WTC11 (cell line): ENCODE data around the gene PROX2. TPM values are rescaled to one million over a fixed set of nuclear protein-coding genes. Genes with fewer than 3 reads are reported as not detected.

Experiments used
- ATAC-seq: fragments of 200-7000 bp; cut with Tn5 transposase; 2 replicates; pipeline ENCODE4 v1.10.0; 2021; ENCODE audit warnings: mild to moderate bottlenecking, moderate library complexity
- CTCF ChIA-PET: fragments of 300-600 bp; sonication (Branson Sonifier 250); formaldehyde crosslinking; loops from one replicate; lab custom pipeline; 2021; ENCODE audit warnings: antibody characterized with exemption; lab: Charles Lee
- POLR2A ChIA-PET: fragments of 350-600 bp; sonication (Branson Sonifier 250); formaldehyde crosslinking; loops from one replicate; lab custom pipeline; 2021; ENCODE audit warnings: antibody characterized with exemption; lab: Charles Lee
- DNase-seq: peaks from one replicate; pipeline ENCODE4 v3.0.0; 2021; ENCODE audit warnings: low spot score
- H3K27ac Mint-ChIP-seq: 2 replicates; pipeline ENCODE4 v1.8.0; 2021; ENCODE audit warnings: mixed read lengths
- H3K27me3 Mint-ChIP-seq: 2 replicates; pipeline ENCODE4 v1.8.0; 2021; ENCODE audit warnings: low read depth, mild to moderate bottlenecking, moderate library complexity, mixed read lengths
- H3K36me3 Mint-ChIP-seq: 2 replicates; pipeline ENCODE4 v1.8.0; 2021; ENCODE audit warnings: mixed read lengths
- H3K4me1 Mint-ChIP-seq: 2 replicates; pipeline ENCODE4 v1.8.0; 2022; ENCODE audit warnings: mixed read lengths
- H3K4me3 Mint-ChIP-seq: 2 replicates; pipeline ENCODE4 v1.8.0; 2021; ENCODE audit warnings: mild to moderate bottlenecking, moderate library complexity, mixed read lengths
- H3K9me3 Mint-ChIP-seq: 2 replicates; pipeline ENCODE4 v1.8.0; 2021; ENCODE audit warnings: mixed read lengths
- CBFB ChIP-seq: sonication (generic); formaldehyde crosslinking; IDR thresholded peaks from 2 replicates; pipeline ENCODE4 v1.8.1; 2022; ENCODE audit warnings: mild to moderate bottlenecking, low read depth, missing genetic modification reagents
- ELF4 ChIP-seq: sonication (generic); formaldehyde crosslinking; IDR thresholded peaks from 2 replicates; pipeline ENCODE4 v1.8.1; 2022; ENCODE audit warnings: low read depth, mild to moderate bottlenecking, moderate library complexity, missing genetic modification reagents
- GTF2I ChIP-seq: fragments of 250-450 bp; sonication (Bioruptor Pico); conservative IDR thresholded peaks from 2 replicates; pipeline ENCODE4 v1.4.0; 2021; ENCODE audit warnings: mild to moderate bottlenecking
- HMGA2 ChIP-seq: fragments of 250-450 bp; sonication (Bioruptor Pico); IDR thresholded peaks from 2 replicates; pipeline ENCODE4 v1.4.0; 2021; ENCODE audit warnings: mild to moderate bottlenecking, moderate library complexity
- JAZF1 ChIP-seq: fragments of 250-450 bp; sonication (Bioruptor Pico); IDR thresholded peaks from 2 replicates; pipeline ENCODE4 v1.9.0; 2021; ENCODE audit warnings: moderate library complexity, mild to moderate bottlenecking, inconsistent platforms
- MYBL2 ChIP-seq: sonication (generic); formaldehyde crosslinking; IDR thresholded peaks from 2 replicates; pipeline ENCODE4 v1.8.1; 2023; ENCODE audit warnings: mild to moderate bottlenecking, moderate library complexity, missing genetic modification reagents
- NFATC4 ChIP-seq: fragments of 250-450 bp; sonication (Bioruptor Pico); IDR thresholded peaks from 2 replicates; pipeline ENCODE4 v1.9.0; 2021; ENCODE audit warnings: mild to moderate bottlenecking
- NR3C1 ChIP-seq: sonication (generic); formaldehyde crosslinking; conservative IDR thresholded peaks from 2 replicates; pipeline ENCODE4 v1.8.1; 2023; ENCODE audit warnings: low read depth, mild to moderate bottlenecking, missing genetic modification reagents
- PREB ChIP-seq: sonication (generic); formaldehyde crosslinking; IDR thresholded peaks from 2 replicates; pipeline ENCODE4 v1.8.1; 2022; ENCODE audit warnings: mild to moderate bottlenecking, missing genetic modification reagents, moderate library complexity, borderline replicate concordance
- RORB ChIP-seq: fragments of 250-450 bp; sonication (Bioruptor Pico); IDR thresholded peaks from 2 replicates; pipeline ENCODE4 v1.9.0; 2021; ENCODE audit warnings: mild to moderate bottlenecking
- TEAD4 ChIP-seq: sonication (generic); formaldehyde crosslinking; IDR thresholded peaks from 2 replicates; pipeline ENCODE4 v1.8.0; 2022; ENCODE audit warnings: mild to moderate bottlenecking, missing genetic modification reagents
- USF2 ChIP-seq: sonication (generic); formaldehyde crosslinking; IDR thresholded peaks from 2 replicates; pipeline ENCODE4 v1.8.1; 2023; ENCODE audit warnings: mild to moderate bottlenecking, missing genetic modification reagents, moderate library complexity
- ZNF138 ChIP-seq: sonication (generic); formaldehyde crosslinking; conservative IDR thresholded peaks from 2 replicates; pipeline ENCODE4 v1.8.1; 2022; ENCODE audit warnings: mild to moderate bottlenecking, moderate library complexity, missing genetic modification reagents
- total RNA-seq: library from RNA; stranded (reverse); gene quantifications from 3 replicates; pipeline ENCODE4 v1.2.3, GENCODE V29; 2021
- TF ChIP-seq, protein P1 (sequence below): sonication (generic); formaldehyde crosslinking; IDR thresholded peaks from 2 replicates; pipeline ENCODE4 v1.8.1; 2022; ENCODE audit warnings: missing genetic modification reagents, borderline replicate concordance
- TF ChIP-seq, protein P2 (sequence below): sonication (generic); formaldehyde crosslinking; IDR thresholded peaks from 2 replicates; pipeline ENCODE4 v1.8.1; 2023; ENCODE audit warnings: mild to moderate bottlenecking, missing genetic modification reagents
- TF ChIP-seq, protein P3 (sequence below): sonication (generic); formaldehyde crosslinking; conservative IDR thresholded peaks from 2 replicates; pipeline ENCODE4 v1.8.1; 2023; ENCODE audit warnings: mild to moderate bottlenecking, low read depth, missing genetic modification reagents, moderate library complexity
- TF ChIP-seq, protein P4 (sequence below): fragments of 250-450 bp; sonication (Bioruptor Pico); IDR thresholded peaks from 2 replicates; pipeline ENCODE4 v1.9.0; 2021; ENCODE audit warnings: mild to moderate bottlenecking, borderline replicate concordance
- TF ChIP-seq, protein P5 (sequence below): sonication (generic); formaldehyde crosslinking; IDR thresholded peaks from 2 replicates; pipeline ENCODE4 v1.8.1; 2022; ENCODE audit warnings: low read depth, mild to moderate bottlenecking, moderate library complexity, missing genetic modification reagents, borderline replicate concordance
- TF ChIP-seq, protein P6 (sequence below): sonication (generic); formaldehyde crosslinking; IDR thresholded peaks from 2 replicates; pipeline ENCODE4 v1.8.1; 2023; ENCODE audit warnings: mild to moderate bottlenecking, missing genetic modification reagents, moderate library complexity
- TF ChIP-seq, protein P7 (sequence below): sonication (generic); formaldehyde crosslinking; IDR thresholded peaks from 2 replicates; pipeline ENCODE4 v1.8.0; 2022; ENCODE audit warnings: mild to moderate bottlenecking, missing genetic modification reagents

The PROX2 gene
- total RNA-seq, 1 experiment from 2014 or later: 0.04 TPM

DNA sequence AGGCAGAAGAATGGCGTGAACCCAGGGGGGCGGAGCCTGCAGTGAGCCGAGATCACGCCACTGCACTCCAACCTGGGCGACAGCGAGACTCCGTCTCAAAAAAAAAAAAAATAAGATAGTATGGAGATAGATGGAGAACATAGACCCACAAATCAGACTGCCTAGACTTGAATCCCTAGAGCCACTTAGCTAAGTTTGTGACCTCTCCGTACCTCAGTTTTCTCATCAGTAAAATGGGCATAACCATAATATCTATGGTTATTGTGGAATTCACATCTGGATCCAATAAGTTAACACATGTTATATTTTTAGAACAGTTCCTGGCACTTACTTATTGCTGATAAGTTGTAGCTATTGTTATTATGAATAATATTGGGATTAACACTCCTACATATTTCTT lies 7.2 kb downstream of the PROX2 start:
- ATAC-seq (no peak), DNase-seq (no peak)
- CTCF ChIA-PET: interaction anchor here (0.9 to 1.6 kb wide), 4 partner anchors 9 to 220 kb away, joined by 3 to 6 read pairs (median 4); no protein-coding TSS in a partner anchor
- H3K27ac Mint-ChIP-seq: no peak overlapping the region
- H3K4me1 Mint-ChIP-seq: no peaks in the 10 kb centered on the region
- H3K4me3 Mint-ChIP-seq: no peak overlapping the region
- TF ChIP-seq, protein P1, sequence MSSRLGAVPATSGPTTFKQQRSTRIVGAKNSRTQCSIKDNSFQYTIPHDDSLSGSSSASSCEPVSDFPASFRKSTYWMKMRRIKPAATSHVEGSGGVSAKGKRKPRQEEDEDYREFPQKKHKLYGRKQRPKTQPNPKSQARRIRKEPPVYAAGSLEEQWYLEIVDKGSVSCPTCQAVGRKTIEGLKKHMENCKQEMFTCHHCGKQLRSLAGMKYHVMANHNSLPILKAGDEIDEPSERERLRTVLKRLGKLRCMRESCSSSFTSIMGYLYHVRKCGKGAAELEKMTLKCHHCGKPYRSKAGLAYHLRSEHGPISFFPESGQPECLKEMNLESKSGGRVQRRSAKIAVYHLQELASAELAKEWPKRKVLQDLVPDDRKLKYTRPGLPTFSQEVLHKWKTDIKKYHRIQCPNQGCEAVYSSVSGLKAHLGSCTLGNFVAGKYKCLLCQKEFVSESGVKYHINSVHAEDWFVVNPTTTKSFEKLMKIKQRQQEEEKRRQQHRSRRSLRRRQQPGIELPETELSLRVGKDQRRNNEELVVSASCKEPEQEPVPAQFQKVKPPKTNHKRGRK (CRISPR knock-in tag): no peak
- TF ChIP-seq GTF2I (CRISPR knock-in tag): no peak
- TF ChIP-seq, protein P2, sequence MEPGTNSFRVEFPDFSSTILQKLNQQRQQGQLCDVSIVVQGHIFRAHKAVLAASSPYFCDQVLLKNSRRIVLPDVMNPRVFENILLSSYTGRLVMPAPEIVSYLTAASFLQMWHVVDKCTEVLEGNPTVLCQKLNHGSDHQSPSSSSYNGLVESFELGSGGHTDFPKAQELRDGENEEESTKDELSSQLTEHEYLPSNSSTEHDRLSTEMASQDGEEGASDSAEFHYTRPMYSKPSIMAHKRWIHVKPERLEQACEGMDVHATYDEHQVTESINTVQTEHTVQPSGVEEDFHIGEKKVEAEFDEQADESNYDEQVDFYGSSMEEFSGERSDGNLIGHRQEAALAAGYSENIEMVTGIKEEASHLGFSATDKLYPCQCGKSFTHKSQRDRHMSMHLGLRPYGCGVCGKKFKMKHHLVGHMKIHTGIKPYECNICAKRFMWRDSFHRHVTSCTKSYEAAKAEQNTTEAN (CRISPR knock-in tag): no peak
- TF ChIP-seq NFATC4: no peak
- TF ChIP-seq, protein P3, sequence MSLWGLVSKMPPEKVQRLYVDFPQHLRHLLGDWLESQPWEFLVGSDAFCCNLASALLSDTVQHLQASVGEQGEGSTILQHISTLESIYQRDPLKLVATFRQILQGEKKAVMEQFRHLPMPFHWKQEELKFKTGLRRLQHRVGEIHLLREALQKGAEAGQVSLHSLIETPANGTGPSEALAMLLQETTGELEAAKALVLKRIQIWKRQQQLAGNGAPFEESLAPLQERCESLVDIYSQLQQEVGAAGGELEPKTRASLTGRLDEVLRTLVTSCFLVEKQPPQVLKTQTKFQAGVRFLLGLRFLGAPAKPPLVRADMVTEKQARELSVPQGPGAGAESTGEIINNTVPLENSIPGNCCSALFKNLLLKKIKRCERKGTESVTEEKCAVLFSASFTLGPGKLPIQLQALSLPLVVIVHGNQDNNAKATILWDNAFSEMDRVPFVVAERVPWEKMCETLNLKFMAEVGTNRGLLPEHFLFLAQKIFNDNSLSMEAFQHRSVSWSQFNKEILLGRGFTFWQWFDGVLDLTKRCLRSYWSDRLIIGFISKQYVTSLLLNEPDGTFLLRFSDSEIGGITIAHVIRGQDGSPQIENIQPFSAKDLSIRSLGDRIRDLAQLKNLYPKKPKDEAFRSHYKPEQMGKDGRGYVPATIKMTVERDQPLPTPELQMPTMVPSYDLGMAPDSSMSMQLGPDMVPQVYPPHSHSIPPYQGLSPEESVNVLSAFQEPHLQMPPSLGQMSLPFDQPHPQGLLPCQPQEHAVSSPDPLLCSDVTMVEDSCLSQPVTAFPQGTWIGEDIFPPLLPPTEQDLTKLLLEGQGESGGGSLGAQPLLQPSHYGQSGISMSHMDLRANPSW: no peak
- TF ChIP-seq TEAD4 (CRISPR knock-in tag): no peak
- no peak for TF ChIP-seq NR3C1 (CRISPR knock-in tag)
- TF ChIP-seq, protein P4, sequence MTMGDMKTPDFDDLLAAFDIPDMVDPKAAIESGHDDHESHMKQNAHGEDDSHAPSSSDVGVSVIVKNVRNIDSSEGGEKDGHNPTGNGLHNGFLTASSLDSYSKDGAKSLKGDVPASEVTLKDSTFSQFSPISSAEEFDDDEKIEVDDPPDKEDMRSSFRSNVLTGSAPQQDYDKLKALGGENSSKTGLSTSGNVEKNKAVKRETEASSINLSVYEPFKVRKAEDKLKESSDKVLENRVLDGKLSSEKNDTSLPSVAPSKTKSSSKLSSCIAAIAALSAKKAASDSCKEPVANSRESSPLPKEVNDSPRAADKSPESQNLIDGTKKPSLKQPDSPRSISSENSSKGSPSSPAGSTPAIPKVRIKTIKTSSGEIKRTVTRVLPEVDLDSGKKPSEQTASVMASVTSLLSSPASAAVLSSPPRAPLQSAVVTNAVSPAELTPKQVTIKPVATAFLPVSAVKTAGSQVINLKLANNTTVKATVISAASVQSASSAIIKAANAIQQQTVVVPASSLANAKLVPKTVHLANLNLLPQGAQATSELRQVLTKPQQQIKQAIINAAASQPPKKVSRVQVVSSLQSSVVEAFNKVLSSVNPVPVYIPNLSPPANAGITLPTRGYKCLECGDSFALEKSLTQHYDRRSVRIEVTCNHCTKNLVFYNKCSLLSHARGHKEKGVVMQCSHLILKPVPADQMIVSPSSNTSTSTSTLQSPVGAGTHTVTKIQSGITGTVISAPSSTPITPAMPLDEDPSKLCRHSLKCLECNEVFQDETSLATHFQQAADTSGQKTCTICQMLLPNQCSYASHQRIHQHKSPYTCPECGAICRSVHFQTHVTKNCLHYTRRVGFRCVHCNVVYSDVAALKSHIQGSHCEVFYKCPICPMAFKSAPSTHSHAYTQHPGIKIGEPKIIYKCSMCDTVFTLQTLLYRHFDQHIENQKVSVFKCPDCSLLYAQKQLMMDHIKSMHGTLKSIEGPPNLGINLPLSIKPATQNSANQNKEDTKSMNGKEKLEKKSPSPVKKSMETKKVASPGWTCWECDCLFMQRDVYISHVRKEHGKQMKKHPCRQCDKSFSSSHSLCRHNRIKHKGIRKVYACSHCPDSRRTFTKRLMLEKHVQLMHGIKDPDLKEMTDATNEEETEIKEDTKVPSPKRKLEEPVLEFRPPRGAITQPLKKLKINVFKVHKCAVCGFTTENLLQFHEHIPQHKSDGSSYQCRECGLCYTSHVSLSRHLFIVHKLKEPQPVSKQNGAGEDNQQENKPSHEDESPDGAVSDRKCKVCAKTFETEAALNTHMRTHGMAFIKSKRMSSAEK (CRISPR knock-in tag): no peak
- TF ChIP-seq JAZF1 (CRISPR knock-in tag): no peak
- no peak for TF ChIP-seq HMGA2 (CRISPR knock-in tag)
- TF ChIP-seq ELF4 (CRISPR knock-in tag): no peak
- no peak for TF ChIP-seq PREB (CRISPR knock-in tag)
- H3K27me3 Mint-ChIP-seq: no peaks in the 10 kb centered on the region; the same call in none of the 2 replicates
- H3K9me3 Mint-ChIP-seq: peaks cover 3% of the 10 kb centered on the region; the same call in 1 of the 2 replicates
- H3K36me3 Mint-ChIP-seq: no peaks in the 10 kb centered on the region
- POLR2A ChIA-PET: no interaction called here

DNA sequence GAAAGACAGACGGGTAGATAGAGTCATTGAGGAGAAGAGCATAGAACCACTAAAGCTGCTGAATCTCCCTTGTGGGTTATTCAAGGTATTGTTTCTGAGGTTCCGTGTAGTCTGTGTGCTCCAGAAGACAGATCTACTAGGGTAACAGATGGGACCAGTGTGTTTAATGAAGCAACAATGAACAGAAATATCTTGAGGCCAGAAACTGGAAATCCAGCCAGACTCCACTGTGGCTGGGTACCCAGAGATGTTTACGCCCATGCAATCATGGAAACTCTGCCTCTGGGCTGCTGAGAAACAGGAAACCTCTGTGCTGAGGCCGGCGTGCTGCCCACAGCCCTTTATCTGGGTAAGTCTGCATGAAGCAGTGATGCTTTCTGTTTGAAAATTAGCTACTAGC lies 8.3 kb downstream of the PROX2 start:
- no peak overlapping the region for H3K4me3 Mint-ChIP-seq
- H3K4me1 Mint-ChIP-seq: no peaks in the 10 kb centered on the region
- H3K27me3 Mint-ChIP-seq: no peaks in the 10 kb centered on the region; the same call in none of the 2 replicates
- no peak overlapping the region for H3K27ac Mint-ChIP-seq
- no peaks in the 10 kb centered on the region for H3K36me3 Mint-ChIP-seq
- ChIA-PET CTCF (interaction anchor here (0.6 to 1.6 kb wide), 5 partner anchors 11 to 359 kb away, joined by 3 to 6 read pairs (median 4); no protein-coding TSS in a partner anchor), POLR2A (no interaction called here)
- ATAC-seq (no peak), DNase-seq (no peak)
- peaks cover 3% of the 10 kb centered on the region; the same call in 1 of the 2 replicates for H3K9me3 Mint-ChIP-seq
- TF ChIP-seq CBFB: no peak
- TF ChIP-seq MYBL2 (CRISPR knock-in tag): no peak
- TF ChIP-seq, protein P5, sequence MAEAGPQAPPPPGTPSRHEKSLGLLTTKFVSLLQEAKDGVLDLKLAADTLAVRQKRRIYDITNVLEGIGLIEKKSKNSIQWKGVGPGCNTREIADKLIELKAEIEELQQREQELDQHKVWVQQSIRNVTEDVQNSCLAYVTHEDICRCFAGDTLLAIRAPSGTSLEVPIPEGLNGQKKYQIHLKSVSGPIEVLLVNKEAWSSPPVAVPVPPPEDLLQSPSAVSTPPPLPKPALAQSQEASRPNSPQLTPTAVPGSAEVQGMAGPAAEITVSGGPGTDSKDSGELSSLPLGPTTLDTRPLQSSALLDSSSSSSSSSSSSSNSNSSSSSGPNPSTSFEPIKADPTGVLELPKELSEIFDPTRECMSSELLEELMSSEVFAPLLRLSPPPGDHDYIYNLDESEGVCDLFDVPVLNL (CRISPR knock-in tag): no peak
- TF ChIP-seq ZNF138 (CRISPR knock-in tag): no peak
- TF ChIP-seq, protein P6, sequence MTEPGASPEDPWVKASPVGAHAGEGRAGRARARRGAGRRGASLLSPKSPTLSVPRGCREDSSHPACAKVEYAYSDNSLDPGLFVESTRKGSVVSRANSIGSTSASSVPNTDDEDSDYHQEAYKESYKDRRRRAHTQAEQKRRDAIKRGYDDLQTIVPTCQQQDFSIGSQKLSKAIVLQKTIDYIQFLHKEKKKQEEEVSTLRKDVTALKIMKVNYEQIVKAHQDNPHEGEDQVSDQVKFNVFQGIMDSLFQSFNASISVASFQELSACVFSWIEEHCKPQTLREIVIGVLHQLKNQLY (CRISPR knock-in tag): no peak
- TF ChIP-seq RORB (CRISPR knock-in tag): no peak
- TF ChIP-seq, protein P7, sequence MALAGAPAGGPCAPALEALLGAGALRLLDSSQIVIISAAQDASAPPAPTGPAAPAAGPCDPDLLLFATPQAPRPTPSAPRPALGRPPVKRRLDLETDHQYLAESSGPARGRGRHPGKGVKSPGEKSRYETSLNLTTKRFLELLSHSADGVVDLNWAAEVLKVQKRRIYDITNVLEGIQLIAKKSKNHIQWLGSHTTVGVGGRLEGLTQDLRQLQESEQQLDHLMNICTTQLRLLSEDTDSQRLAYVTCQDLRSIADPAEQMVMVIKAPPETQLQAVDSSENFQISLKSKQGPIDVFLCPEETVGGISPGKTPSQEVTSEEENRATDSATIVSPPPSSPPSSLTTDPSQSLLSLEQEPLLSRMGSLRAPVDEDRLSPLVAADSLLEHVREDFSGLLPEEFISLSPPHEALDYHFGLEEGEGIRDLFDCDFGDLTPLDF (CRISPR knock-in tag): no peak
- TF ChIP-seq JAZF1 (CRISPR knock-in tag): no peak
- TF ChIP-seq USF2 (CRISPR knock-in tag): no peak
